GM12865 (cell line): Measurements from ENCODE around the gene RCCD1.

Source experiments
- DNase-seq: peaks from one replicate; pipeline ENCODE4 v3.0.0; 2010; ENCODE audit warnings: low read depth
- H3K4me3 ChIP-seq: 2 replicates; pipeline ENCODE4 v1.5.1; 2011; ENCODE audit warnings: mild to moderate bottlenecking, low read depth, low read length, control low read depth
- CTCF ChIP-seq: IDR thresholded peaks from 2 replicates; pipeline ENCODE4 v1.5.1; 2011; ENCODE audit warnings: low read length, control low read depth, low read depth, inconsistent platforms; ENCODE audit not compliant: insufficient read depth; ENCODE audit errors: missing control alignments

The RCCD1 gene

DNA sequence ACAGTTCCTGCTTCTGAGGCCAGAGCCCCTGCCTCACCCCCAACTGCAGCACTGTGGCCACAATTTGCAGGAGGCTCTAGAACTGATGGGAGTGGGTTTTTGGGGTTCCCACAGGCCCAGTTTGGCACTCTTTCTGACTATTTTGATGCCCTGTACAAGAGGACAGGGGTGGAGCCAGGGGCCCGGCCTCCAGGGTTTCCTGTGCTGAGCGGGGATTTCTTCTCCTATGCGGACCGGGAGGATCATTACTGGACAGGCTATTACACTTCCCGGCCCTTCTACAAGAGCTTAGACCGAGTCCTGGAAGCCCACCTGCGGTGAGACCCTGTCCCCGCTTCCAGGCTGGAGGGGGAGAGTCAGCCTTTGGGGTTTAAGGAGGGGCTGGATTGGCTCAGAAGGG, 44.7 kb upstream of the RCCD1 start:
- TF ChIP-seq CTCF = no peak
- no peak for DNase-seq
- H3K4me3 ChIP-seq = no peak overlapping the region

DNA sequence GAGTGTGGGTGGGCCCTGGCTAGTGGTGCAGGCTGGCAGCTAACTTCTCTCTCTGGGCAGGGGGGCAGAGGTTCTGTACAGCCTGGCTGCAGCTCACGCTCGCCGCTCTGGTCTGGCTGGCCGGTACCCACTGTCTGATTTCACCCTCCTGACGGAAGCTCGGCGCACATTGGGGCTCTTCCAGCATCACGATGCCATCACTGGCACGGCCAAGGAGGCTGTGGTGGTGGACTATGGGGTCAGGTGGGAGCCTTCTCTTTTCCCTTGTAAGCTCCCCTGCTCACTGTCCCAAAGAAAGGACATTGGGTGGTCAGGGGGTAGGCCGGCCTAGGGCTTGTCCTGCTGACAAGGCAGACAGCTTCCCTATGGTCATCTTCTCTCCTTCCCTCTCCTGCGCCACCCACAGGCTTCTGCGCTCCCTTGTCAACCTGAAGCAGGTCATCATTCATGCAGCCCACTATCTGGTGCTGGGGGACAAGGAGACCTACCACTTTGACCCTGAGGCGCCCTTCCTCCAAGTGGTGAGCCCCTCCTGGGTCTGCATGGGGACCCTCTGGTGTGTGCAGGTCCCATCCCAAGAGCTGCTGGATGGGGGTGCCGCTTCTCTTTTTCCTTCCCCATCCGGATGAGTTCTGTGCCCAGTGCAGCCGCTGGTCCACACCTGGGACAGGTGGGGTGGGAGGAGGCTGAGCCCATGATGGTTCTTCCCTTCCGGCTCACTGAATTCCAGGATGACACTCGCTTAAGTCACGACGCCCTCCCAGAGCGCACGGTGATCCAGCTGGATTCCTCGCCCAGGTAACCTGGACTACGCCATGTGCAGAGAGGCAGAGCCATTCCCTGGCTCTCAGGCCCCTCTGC, 44.0 kb upstream of the RCCD1 start:
- no peak for DNase-seq
- TF ChIP-seq CTCF = no peak
- H3K4me3 ChIP-seq = no peak overlapping the region

DNA sequence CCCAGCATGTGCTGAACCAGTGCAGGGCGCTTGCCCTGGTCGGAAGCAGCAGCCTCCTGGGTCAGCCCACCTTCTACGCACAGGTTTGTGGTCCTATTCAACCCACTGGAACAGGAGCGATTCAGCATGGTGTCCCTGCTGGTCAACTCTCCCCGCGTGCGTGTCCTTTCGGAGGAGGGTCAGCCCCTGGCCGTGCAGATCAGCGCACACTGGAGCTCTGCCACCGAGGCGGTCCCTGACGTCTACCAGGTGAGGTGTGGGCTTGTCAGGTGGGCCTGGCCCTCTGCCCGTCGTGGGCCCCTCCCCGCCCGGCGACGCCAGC, 43.4 kb upstream of the RCCD1 start:
- no peak overlapping the region for H3K4me3 ChIP-seq
- no peak for DNase-seq
- no peak for TF ChIP-seq CTCF

DNA sequence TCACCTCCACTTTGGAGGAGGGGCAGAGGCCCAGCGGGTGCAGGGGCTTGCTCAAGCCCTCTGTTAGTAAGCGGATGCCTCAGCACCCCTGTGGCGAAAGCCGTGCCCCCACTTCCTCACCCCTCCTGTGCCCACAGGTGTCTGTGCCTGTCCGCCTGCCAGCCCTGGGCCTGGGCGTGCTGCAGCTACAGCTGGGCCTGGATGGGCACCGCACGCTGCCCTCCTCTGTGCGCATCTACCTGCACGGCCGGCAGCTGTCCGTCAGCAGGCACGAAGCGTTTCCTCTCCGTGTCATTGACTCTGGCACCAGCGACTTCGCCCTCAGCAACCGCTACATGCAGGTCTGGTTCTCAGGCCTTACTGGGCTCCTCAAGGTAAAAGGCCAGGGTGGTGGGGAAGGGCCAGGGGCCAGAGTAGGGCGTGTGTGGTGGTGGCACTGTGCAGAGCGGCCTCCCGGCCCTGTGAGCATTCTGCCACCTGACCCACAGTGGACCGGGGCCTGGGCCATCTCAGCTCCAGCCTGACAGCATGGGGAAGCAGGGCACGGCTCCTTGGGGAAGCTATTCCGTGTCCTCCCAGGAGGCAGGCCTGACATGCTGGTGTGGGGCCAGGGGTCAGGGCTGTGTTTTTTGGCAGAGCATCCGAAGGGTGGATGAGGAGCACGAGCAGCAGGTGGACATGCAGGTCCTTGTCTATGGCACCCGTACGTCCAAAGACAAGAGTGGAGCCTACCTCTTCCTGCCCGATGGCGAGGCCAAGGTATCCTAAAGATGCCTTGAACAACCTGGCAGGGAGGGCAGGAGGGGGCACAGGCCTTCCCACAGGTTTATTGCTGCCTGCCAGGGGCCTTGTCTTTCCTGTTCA, 42.5 kb upstream of the RCCD1 start:
- no peak overlapping the region for H3K4me3 ChIP-seq
- TF ChIP-seq CTCF = no peak
- no peak for DNase-seq

DNA sequence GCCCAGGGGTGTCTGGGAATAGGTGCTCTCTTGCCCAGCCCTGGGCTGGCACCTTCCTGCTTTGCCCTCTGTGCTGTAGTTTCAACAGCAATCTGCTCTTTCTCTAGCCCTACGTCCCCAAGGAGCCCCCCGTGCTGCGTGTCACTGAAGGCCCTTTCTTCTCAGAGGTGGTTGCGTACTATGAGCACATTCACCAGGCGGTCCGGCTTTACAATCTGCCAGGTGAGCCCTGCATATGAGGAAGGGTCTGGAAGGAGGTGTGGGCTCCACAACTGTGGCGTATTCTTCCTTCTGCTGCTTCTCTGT, 42.0 kb upstream of the RCCD1 start:
- DNase-seq = no peak
- no peak overlapping the region for H3K4me3 ChIP-seq
- TF ChIP-seq CTCF = no peak

GRCh38 chr15:90913398-90913944, 41.2 kb upstream of the RCCD1 start:
- no peak overlapping the region for H3K4me3 ChIP-seq
- no peak for DNase-seq
- no peak for TF ChIP-seq CTCF
